H1 (cell line): ENCODE results near the gene RIMBP2. TPM values are rescaled to one million over a fixed set of nuclear protein-coding genes. Genes with fewer than 3 reads are reported as not detected.

ENCODE experiments used
- CTCF ChIA-PET: fragments of 300-600 bp; sonication (Branson Sonifier 250); formaldehyde crosslinking; loops from one replicate; lab custom pipeline; 2021; ENCODE audit not compliant: partially characterized antibody; lab: Charles Lee
- POLR2A ChIA-PET: fragments of 300-600 bp; sonication (Branson Sonifier 250); formaldehyde crosslinking; loops from one replicate; lab custom pipeline; 2021; ENCODE audit warnings: inconsistent platforms; ENCODE audit not compliant: partially characterized antibody; lab: Charles Lee
- DNase-seq, 2 experiments: peaks; one replicate each; pipeline versions ENCODE4 v3.0.0 to v3.0.0-alpha.2; 2010 to 2022; ENCODE audit warnings: low spot score in 2 of 2, low read depth in 1 of 2, mixed read lengths in 1 of 2
- FAIRE-seq: peaks from 2 replicates; lab custom pipeline; 2011; peaks lifted over from hg19 to GRCh38; lab: Jason Lieb, UNC
- H2AFZ ChIP-seq: 2 replicates; pipeline ENCODE4 v1.8.1; 2012; ENCODE audit warnings: low read length, inconsistent platforms
- H2AK5ac ChIP-seq: 2 replicates; pipeline ENCODE4 v1.6.1; 2013; ENCODE audit warnings: low read depth, low read length
- H2BK120ac ChIP-seq: replicated peaks from 2 replicates; pipeline ENCODE3; 2013; ENCODE audit warnings: low read depth, low read length, inconsistent platforms
- H2BK12ac ChIP-seq: 2 replicates; pipeline ENCODE4 v1.6.1; 2013; ENCODE audit warnings: low read depth, low read length
- H2BK15ac ChIP-seq: 2 replicates; pipeline ENCODE4 v1.6.1; 2013; ENCODE audit warnings: low read length
- H2BK20ac ChIP-seq: 2 replicates; pipeline ENCODE4 v1.6.1; 2013; ENCODE audit warnings: low read length
- H2BK5ac ChIP-seq: 2 replicates; pipeline ENCODE4 v1.6.1; 2013; ENCODE audit warnings: low read depth, low read length
- H3K14ac ChIP-seq: 2 replicates; pipeline ENCODE4 v1.6.1; 2013; ENCODE audit warnings: inconsistent platforms; ENCODE audit not compliant: insufficient read length
- H3K18ac ChIP-seq: 2 replicates; pipeline ENCODE4 v1.6.1; 2013; ENCODE audit warnings: low read length; ENCODE audit errors: extremely low read depth
- H3K23ac ChIP-seq: 2 replicates; pipeline ENCODE4 v1.6.1; 2013; ENCODE audit warnings: inconsistent platforms; ENCODE audit not compliant: insufficient read length
- H3K23me2 ChIP-seq: 2 replicates; pipeline ENCODE4 v1.6.1; 2013; ENCODE audit warnings: low read depth, low read length
- H3K27ac ChIP-seq: 2 replicates; pipeline ENCODE4 v1.6.1; 2011; ENCODE audit warnings: low read depth, low read length, inconsistent platforms
- H3K27me3 ChIP-seq, 4 experiments: replicated peaks in 1 of 4; 1 replicate in 1 of 4; 2 replicates in 3 of 4; pipeline versions ENCODE4 v1.6.1 to v1.8.1; 2011 to 2013; ENCODE audit warnings: low read length in 3 of 4, mild to moderate bottlenecking in 3 of 4, inconsistent platforms in 2 of 4, mixed read lengths in 2 of 4, moderate library complexity in 1 of 4; ENCODE audit not compliant: control insufficient read depth in 3 of 4, insufficient read depth in 3 of 4; ENCODE audit errors: extremely low read depth in 1 of 4
- H3K36me3 ChIP-seq, 4 experiments: 2 replicates each; pipeline versions ENCODE4 v1.6.1 to v1.8.1; 2011 to 2013; ENCODE audit warnings: mild to moderate bottlenecking in 4 of 4, low read length in 3 of 4, moderate library complexity in 2 of 4, control low read depth in 1 of 4, inconsistent platforms in 1 of 4; ENCODE audit not compliant: insufficient read depth in 4 of 4, control insufficient read depth in 2 of 4
- H3K4ac ChIP-seq: replicated peaks from 2 replicates; pipeline ENCODE3; 2013; ENCODE audit warnings: low read length, low read depth, mixed read lengths, inconsistent platforms; ENCODE audit not compliant: insufficient read length
- H3K4me1 ChIP-seq, 4 experiments: replicated peaks in 1 of 4; 1 replicate in 1 of 4; 2 replicates in 3 of 4; pipeline versions ENCODE4 v1.6.1 to v1.8.1; 2011 to 2013; ENCODE audit warnings: low read length in 3 of 4, inconsistent platforms in 2 of 4, mixed read lengths in 1 of 4; ENCODE audit not compliant: insufficient read depth in 4 of 4, control insufficient read depth in 3 of 4
- H3K4me2 ChIP-seq, 2 experiments: 2 replicates each; pipeline versions ENCODE4 v1.6.1 to v1.8.1; 2011 to 2013; ENCODE audit warnings: low read depth in 2 of 2, low read length in 2 of 2, control low read depth in 1 of 2, inconsistent platforms in 1 of 2, mild to moderate bottlenecking in 1 of 2; ENCODE audit not compliant: insufficient read depth in 1 of 2
- H3K4me3 ChIP-seq, 4 experiments: fragments of 200-600, 300-600 bp in 1 of 4; sonication (generic), shearing (Covaris generic), sonication (Bioruptor Twin) in 1 of 4; 2 replicates each; pipeline versions ENCODE4 v1.5.1 to v1.8.1; 2011 to 2016; ENCODE audit warnings: low read length in 4 of 4, low read depth in 3 of 4, control low read depth in 2 of 4, inconsistent platforms in 2 of 4, mild to moderate bottlenecking in 2 of 4, mixed read lengths in 1 of 4, moderate library complexity in 1 of 4; ENCODE audit not compliant: insufficient read depth in 2 of 4; ENCODE audit errors: extremely low read depth in 1 of 4
- H3K56ac ChIP-seq: replicated peaks from 2 replicates; pipeline ENCODE3; 2013; ENCODE audit warnings: low read depth, mild to moderate bottlenecking, mixed read lengths, low read length, inconsistent platforms; ENCODE audit not compliant: insufficient read length
- H3K79me1 ChIP-seq: 2 replicates; pipeline ENCODE4 v1.6.1; 2013; ENCODE audit warnings: low read depth, low read length, control low read depth
- H3K79me2 ChIP-seq, 2 experiments: 2 replicates each; pipeline versions ENCODE4 v1.6.1 to v1.8.1; 2012 to 2013; ENCODE audit warnings: low read length in 2 of 2, mild to moderate bottlenecking in 2 of 2, inconsistent platforms in 1 of 2; ENCODE audit not compliant: insufficient read depth in 2 of 2, control insufficient read depth in 1 of 2
- H3K9ac ChIP-seq, 4 experiments: replicated peaks in 1 of 4; 1 replicate in 1 of 4; 2 replicates in 3 of 4; pipeline versions ENCODE4 v1.6.1 to v1.8.1; 2011 to 2013; ENCODE audit warnings: low read depth in 3 of 4, low read length in 3 of 4, control low read depth in 2 of 4, mild to moderate bottlenecking in 2 of 4, moderate library complexity in 2 of 4, inconsistent platforms in 1 of 4; ENCODE audit errors: extremely low read depth in 1 of 4
- H3K9me3 ChIP-seq, 2 experiments: 2 replicates each; pipeline versions ENCODE4 v1.6.1 to v1.8.1; 2012 to 2013; ENCODE audit warnings: mild to moderate bottlenecking in 2 of 2, moderate library complexity in 2 of 2, control low read depth in 1 of 2, inconsistent platforms in 1 of 2, low read depth in 1 of 2, low read length in 1 of 2, mixed read lengths in 1 of 2; ENCODE audit not compliant: insufficient read depth in 2 of 2
- H4K20me1 ChIP-seq, 2 experiments: replicated peaks in 1 of 2; 2 replicates each; pipeline versions ENCODE3 to v1.8.1; 2011 to 2013; ENCODE audit warnings: inconsistent platforms in 2 of 2, low read length in 2 of 2, mild to moderate bottlenecking in 1 of 2; ENCODE audit not compliant: insufficient read depth in 2 of 2, control insufficient read depth in 1 of 2
- H4K5ac ChIP-seq: 2 replicates; pipeline ENCODE4 v1.6.1; 2013; ENCODE audit warnings: low read length, low read depth, mixed read lengths, inconsistent platforms; ENCODE audit not compliant: insufficient read length
- H4K8ac ChIP-seq: 2 replicates; pipeline ENCODE4 v1.8.0; 2013; ENCODE audit warnings: mild to moderate bottlenecking, moderate library complexity, low read length, inconsistent platforms; ENCODE audit not compliant: insufficient read depth; ENCODE audit errors: extremely low read depth
- H4K91ac ChIP-seq: replicated peaks from 2 replicates; pipeline ENCODE3; 2013; ENCODE audit warnings: low read length, mixed read lengths, inconsistent platforms; ENCODE audit not compliant: insufficient read length
- CHD1 ChIP-seq: IDR thresholded peaks from 2 replicates; pipeline ENCODE4 v1.6.1; 2012; ENCODE audit warnings: low read depth, low read length, improper control_type of control experiment
- SIN3A ChIP-seq, 2 experiments: IDR thresholded peaks in 1 of 2; conservative IDR thresholded peaks in 1 of 2; 2 replicates each; pipeline ENCODE4 v1.6.1; 2011 to 2012; ENCODE audit warnings: low read length in 2 of 2, improper control_type of control experiment in 1 of 2, low read depth in 1 of 2, mild to moderate bottlenecking in 1 of 2
- WGBS, 2 experiments: shearing (Covaris generic) in 1 of 2; methylation state at CpG; one replicate each; pipeline versions ENCODE4 v1.1.6 to v1.1.7; 2013 to 2015; ENCODE audit warnings: low lambda C conversion rate in 2 of 2, mixed read lengths in 2 of 2, inconsistent platforms in 1 of 2, low coverage in 1 of 2, missing lambda C conversion rate in 1 of 2; ENCODE audit not compliant: insufficient replicate concordance in 2 of 2, insufficient coverage in 1 of 2, insufficient read length in 1 of 2; ENCODE audit errors: extremely low coverage in 1 of 2, missing lambda C conversion rate in 1 of 2; 5-methylcytosine and 5-hydroxymethylcytosine counted together
- polyA plus RNA-seq, 7 experiments: library from polyadenylated mRNA; depleted of rRNA in 3 of 7; stranded (reverse) in 5 of 7; unstranded in 2 of 7; fragments of >200 nt in 5 of 7; fragments of 200-250 nt in 2 of 7; gene quantifications; 1 replicate in 5 of 7; 2 replicates in 1 of 7; 4 replicates in 1 of 7; pipeline versions ENCODE4 v1.2.1 to v1.2.3, GENCODE V29; 2011 to 2013; ENCODE audit warnings: missing spikeins in 2 of 7, mixed read lengths in 2 of 7
- total RNA-seq: library from RNA; stranded (reverse); fragmentation: NEBNext Ultra II Directional; extraction: Animal tissue kit (Norgen Biotek cat#: 25700); gene quantifications from 2 replicates; pipeline ENCODE4 v1.2.1, GENCODE V29; 2021

Gene RIMBP2
- total and polyA plus RNA-seq, 2 of the 8 experiments (the other 6 are each of a cell fraction or from before 2014, with no cell fraction given): 0.18 to 0.65 TPM

GRCh38 chr12:130588696-130589539, 127.2 kb downstream of the RIMBP2 start:
- Histone ChIP-seq H2BK120ac (no peak overlapping the region), H3K79me1 (no peaks in the 10 kb centered on the region), H3K4me2 (no peak overlapping the region), H2AK5ac (no peak overlapping the region), H3K9ac (no peak overlapping the region), H4K20me1 (peaks cover 0 to 5% of the 10 kb centered on the region in 2 experiments), H2BK5ac (no peak overlapping the region), H3K18ac (no peak overlapping the region), H3K23me2 (peaks cover 6% of the 10 kb centered on the region; the same call in 1 of the 2 replicates), H3K79me2 (no peaks in the 10 kb centered on the region), H3K9me3 (0 out of 4 replicates have a peak, but pooled peaks cover 0 to 4% of the 10 kb centered on the region in 2 experiments), H3K4me3 (no peak overlapping the region), H2BK15ac (no peak overlapping the region), H3K4me1 (peaks cover 0 to 2% (median 0%) of the 10 kb centered on the region in 4 experiments; a peak in 1 of 7 replicates), H2AFZ (no peak overlapping the region), H3K27ac (no peak overlapping the region), H3K27me3 (no peaks in the 10 kb centered on the region), H4K8ac (no peak overlapping the region), H3K4ac (no peak overlapping the region), H3K56ac (no peak overlapping the region), H4K91ac (no peak overlapping the region), H3K36me3 (no peaks in the 10 kb centered on the region), H2BK20ac (no peak overlapping the region), H3K23ac (no peak overlapping the region), H2BK12ac (no peak overlapping the region), H4K5ac (no peak overlapping the region), H3K14ac (no peak overlapping the region)
- FAIRE-seq: no peak
- ChIA-PET CTCF (interaction anchor here (0.8 to 1.2 kb wide), 3 partner anchors 11 to 160 kb away, joined by 3 to 6 read pairs (median 3); no protein-coding TSS in a partner anchor), POLR2A (no interaction called here)
- WGBS, 2 experiments: 86% methylated on average over 11 of the region's 11 CpGs; no CpG with 5 or more reads in 1 of the 2 experiments
- DNase-seq: no peak
- TF ChIP-seq SIN3A (conservative IDR thresholded peaks at IDR 0.05 in 1 of 2, IDR thresholded peaks at IDR 0.05 in 1 of 2; ENCODE audit: low read depth in 1 of 2, low read length in 2 of 2) (no peak), CHD1 (no peak)
